ENCODE data around the gene GSN.

Gene GSN

GRCh38 chr9:121262953-121263352, 5.0 kb upstream of the GSN start:
- Histone ChIP-seq H3K4me3 (ENCODE audit: low read length in 2 of 2) (no peak overlapping the region), H4K8ac (ENCODE audit: low read depth, low read length) (no peak overlapping the region), H2BK5ac (ENCODE audit: low read length) (no peak overlapping the region), H3K18ac (ENCODE audit: low read length) (no peak overlapping the region), H3K27me3 (ENCODE audit: control insufficient read depth in 3 of 3, insufficient read depth in 3 of 3, low read depth in 1 of 3, low read length in 3 of 3) (no peaks in the 10 kb centered on the region), H3K36me3 (replicated peaks in 1 of 2; ENCODE audit: control insufficient read depth in 2 of 2, insufficient read depth in 2 of 2, low read length in 2 of 2) (no peaks in the 10 kb centered on the region), H2AK5ac (ENCODE audit: low read depth, low read length) (no peak overlapping the region), H3K9me3 (replicated peaks in 1 of 2; ENCODE audit: control insufficient read depth in 2 of 2, insufficient read depth in 1 of 2, low read depth in 1 of 2, low read length in 2 of 2) (no peaks in the 10 kb centered on the region), H2AFZ (ENCODE audit: low read length) (no peak overlapping the region), H3K23ac (ENCODE audit: low read depth, low read length, poor library complexity) (no peak overlapping the region), H2BK120ac (ENCODE audit: low read depth, low read length) (no peak overlapping the region), H3K4ac (ENCODE audit: low read length) (no peak overlapping the region), H3K9ac (ENCODE audit: low read depth, low read length, poor library complexity) (no peak overlapping the region), H2BK15ac (ENCODE audit: low read length) (no peak overlapping the region), H3K79me1 (ENCODE audit: low read depth, low read length) (no peaks in the 10 kb centered on the region), H3K27ac (replicated peaks; ENCODE audit: low read length) (no peak overlapping the region), H2BK12ac (ENCODE audit: low read length) (no peak overlapping the region), H3K4me2 (ENCODE audit: insufficient read depth, low read length, poor library complexity, severe bottlenecking) (no peak overlapping the region), H4K91ac (ENCODE audit: low read depth, low read length, poor library complexity) (no peak overlapping the region), H3K4me1 (ENCODE audit: control insufficient read depth in 2 of 2, insufficient read depth in 1 of 2, low read depth in 1 of 2, low read length in 2 of 2) (peaks cover 24 to 28% of the 10 kb centered on the region in 2 donors), H3K14ac (ENCODE audit: low read length) (no peak overlapping the region)
- no CpG with 5 or more reads among the region's 5 CpGs for WGBS, 2 donors (ENCODE audit: extremely low coverage in 2 of 2, insufficient read length in 2 of 2, insufficient replicate concordance in 1 of 2)
- DNase-seq (ENCODE audit: low spot score), result no peak

GRCh38 chr9:121266356-121266755, 1.6 kb upstream of the GSN start:
- Histone ChIP-seq H3K4ac (ENCODE audit: low read length) (no peak overlapping the region), H4K8ac (ENCODE audit: low read depth, low read length) (no peak overlapping the region), H2BK120ac (ENCODE audit: low read depth, low read length) (no peak overlapping the region), H2AK5ac (ENCODE audit: low read depth, low read length) (no peak overlapping the region), H3K14ac (ENCODE audit: low read length) (no peak overlapping the region), H2BK12ac (ENCODE audit: low read length) (no peak overlapping the region), H3K4me3 (ENCODE audit: low read length in 2 of 2) (no peak overlapping the region), H3K9ac (ENCODE audit: low read depth, low read length, poor library complexity) (no peak overlapping the region), H2BK15ac (ENCODE audit: low read length) (no peak overlapping the region), H4K91ac (ENCODE audit: low read depth, low read length, poor library complexity) (no peak overlapping the region), H3K4me1 (ENCODE audit: control insufficient read depth in 2 of 2, insufficient read depth in 1 of 2, low read depth in 1 of 2, low read length in 2 of 2) (peaks cover 23 to 26% of the 10 kb centered on the region in 2 donors), H3K18ac (ENCODE audit: low read length) (no peak overlapping the region), H2BK5ac (ENCODE audit: low read length) (no peak overlapping the region), H3K9me3 (replicated peaks in 1 of 2; ENCODE audit: control insufficient read depth in 2 of 2, insufficient read depth in 1 of 2, low read depth in 1 of 2, low read length in 2 of 2) (no peaks in the 10 kb centered on the region), H2AFZ (ENCODE audit: low read length) (no peak overlapping the region), H3K36me3 (replicated peaks in 1 of 2; ENCODE audit: control insufficient read depth in 2 of 2, insufficient read depth in 2 of 2, low read length in 2 of 2) (no peaks in the 10 kb centered on the region), H3K27ac (replicated peaks; ENCODE audit: low read length) (no peak overlapping the region), H3K27me3 (ENCODE audit: control insufficient read depth in 3 of 3, insufficient read depth in 3 of 3, low read depth in 1 of 3, low read length in 3 of 3) (no peaks in the 10 kb centered on the region), H3K79me1 (ENCODE audit: low read depth, low read length) (peaks cover 1% of the 10 kb centered on the region), H3K23ac (ENCODE audit: low read depth, low read length, poor library complexity) (no peak overlapping the region), H3K4me2 (ENCODE audit: insufficient read depth, low read length, poor library complexity, severe bottlenecking) (no peak overlapping the region)
- no peak for DNase-seq (ENCODE audit: low spot score)
- WGBS, 2 donors (ENCODE audit: extremely low coverage in 2 of 2, insufficient read length in 2 of 2, insufficient replicate concordance in 1 of 2), result no CpG with 5 or more reads among the region's 3 CpGs

- Histone ChIP-seq H2BK120ac (ENCODE audit: low read depth, low read length) (no peak overlapping the region), H2AFZ (ENCODE audit: low read length) (peak overlapping the region; percentile 99), H4K8ac (ENCODE audit: low read depth, low read length) (no peak overlapping the region), H3K79me1 (ENCODE audit: low read depth, low read length) (peaks cover 1% of the 10 kb centered on the region), H2BK5ac (ENCODE audit: low read length) (no peak overlapping the region), H3K4me2 (ENCODE audit: insufficient read depth, low read length, poor library complexity, severe bottlenecking) (peak overlapping the region; percentile 21), H3K4me1 (ENCODE audit: control insufficient read depth in 2 of 2, insufficient read depth in 1 of 2, low read depth in 1 of 2, low read length in 2 of 2) (peaks cover 23 to 24% of the 10 kb centered on the region in 2 donors), H3K4ac (ENCODE audit: low read length) (no peak overlapping the region), H3K27me3 (ENCODE audit: control insufficient read depth in 3 of 3, insufficient read depth in 3 of 3, low read depth in 1 of 3, low read length in 3 of 3) (no peaks in the 10 kb centered on the region), H3K27ac (replicated peaks; ENCODE audit: low read length) (no peak overlapping the region), H3K18ac (ENCODE audit: low read length) (peak overlapping the region; percentile 94), H3K36me3 (replicated peaks in 1 of 2; ENCODE audit: control insufficient read depth in 2 of 2, insufficient read depth in 2 of 2, low read length in 2 of 2) (no peaks in the 10 kb centered on the region), H2BK12ac (ENCODE audit: low read length) (no peak overlapping the region), H3K23ac (ENCODE audit: low read depth, low read length, poor library complexity) (no peak overlapping the region), H2AK5ac (ENCODE audit: low read depth, low read length) (no peak overlapping the region), H4K91ac (ENCODE audit: low read depth, low read length, poor library complexity) (no peak overlapping the region), H3K9me3 (replicated peaks in 1 of 2; ENCODE audit: control insufficient read depth in 2 of 2, insufficient read depth in 1 of 2, low read depth in 1 of 2, low read length in 2 of 2) (no peaks in the 10 kb centered on the region), H3K9ac (ENCODE audit: low read depth, low read length, poor library complexity) (no peak overlapping the region), H3K4me3 (ENCODE audit: low read length in 2 of 2) (peak overlapping the region in 1 of 2 donors; percentile 58), H2BK15ac (ENCODE audit: low read length) (peak overlapping the region; percentile 13), H3K14ac (ENCODE audit: low read length) (no peak overlapping the region)
- WGBS, 2 donors (ENCODE audit: extremely low coverage in 2 of 2, insufficient read length in 2 of 2, insufficient replicate concordance in 1 of 2), result no CpG with 5 or more reads among the region's 18 CpGs
- DNase-seq (ENCODE audit: low spot score), result no peak
Observed at GRCh38 chr9:121266906-121267650, 884 bp upstream of the GSN start.

- no peaks in the 10 kb centered on the region for H3K36me3 ChIP-seq (replicated peaks in 1 of 2; ENCODE audit: control insufficient read depth in 2 of 2, insufficient read depth in 2 of 2, low read length in 2 of 2)
- H3K27ac ChIP-seq (replicated peaks; ENCODE audit: low read length), result no peak overlapping the region
- peak overlapping the region; percentile 64 for H2BK120ac ChIP-seq (ENCODE audit: low read depth, low read length)
- H2BK15ac ChIP-seq (ENCODE audit: low read length), result peak overlapping the region; percentile 1
- H3K27me3 ChIP-seq (ENCODE audit: control insufficient read depth in 3 of 3, insufficient read depth in 3 of 3, low read depth in 1 of 3, low read length in 3 of 3), result no peaks in the 10 kb centered on the region
- peak overlapping the region; percentile 58 to 88 for H3K4me3 ChIP-seq (ENCODE audit: low read length in 2 of 2)
- H4K8ac ChIP-seq (ENCODE audit: low read depth, low read length), result no peak overlapping the region
- no peak overlapping the region for H3K9ac ChIP-seq (ENCODE audit: low read depth, low read length, poor library complexity)
- peak overlapping the region; percentile 76 for H3K18ac ChIP-seq (ENCODE audit: low read length)
- peak overlapping the region; percentile 5 for H3K23ac ChIP-seq (ENCODE audit: low read depth, low read length, poor library complexity)
- H3K14ac ChIP-seq (ENCODE audit: low read length), result no peak overlapping the region
- H3K4me1 ChIP-seq (ENCODE audit: control insufficient read depth in 2 of 2, insufficient read depth in 1 of 2, low read depth in 1 of 2, low read length in 2 of 2), result peaks cover 18 to 19% of the 10 kb centered on the region in 2 donors
- peak overlapping the region; percentile 51 for H2AK5ac ChIP-seq (ENCODE audit: low read depth, low read length)
- no peak overlapping the region for H2BK5ac ChIP-seq (ENCODE audit: low read length)
- peak overlapping the region; percentile 99 for H2AFZ ChIP-seq (ENCODE audit: low read length)
- H3K9me3 ChIP-seq (replicated peaks in 1 of 2; ENCODE audit: control insufficient read depth in 2 of 2, insufficient read depth in 1 of 2, low read depth in 1 of 2, low read length in 2 of 2), result no peaks in the 10 kb centered on the region
- peaks cover 1% of the 10 kb centered on the region for H3K79me1 ChIP-seq (ENCODE audit: low read depth, low read length)
- no peak overlapping the region for H3K4ac ChIP-seq (ENCODE audit: low read length)
- H3K4me2 ChIP-seq (ENCODE audit: insufficient read depth, low read length, poor library complexity, severe bottlenecking), result peak overlapping the region; percentile 90
- no peak overlapping the region for H4K91ac ChIP-seq (ENCODE audit: low read depth, low read length, poor library complexity)
- peak overlapping the region; percentile 41 for H2BK12ac ChIP-seq (ENCODE audit: low read length)
- no CpG with 5 or more reads among the region's 5 CpGs for whole genome bisulfite sequencing, 2 donors (ENCODE audit: extremely low coverage in 2 of 2, insufficient read length in 2 of 2, insufficient replicate concordance in 1 of 2)
- DNase-seq (ENCODE audit: low spot score), result no peak
Observed at GRCh38 chr9:121268598-121268850, 562 bp downstream of the GSN start.
